HuH-7 (cell line): ENCODE results near the gene SEMA6A.
A peak's percentile ranks its signal among the peaks of the same experiment; 100 is the strongest.

Source experiments
- DNase-seq: peaks from one replicate; pipeline ENCODE4 v3.0.0; 2011; ENCODE audit warnings: low spot score

Gene SEMA6A

GRCh38 chr5:116574367-116575325 is at the start of gene SEMA6A:
TSS of gene SEMA6A (minus strand) at chr5:116574823. CDS start at chr5:116504944, 69,879 bp downstream.
- peak; percentile 81 for DNase-seq

- DNase-seq, result no peak
These were observed 47.9 kb upstream of the SEMA6A start for GRCh38 chr5:116622375-116623050.

DNA sequence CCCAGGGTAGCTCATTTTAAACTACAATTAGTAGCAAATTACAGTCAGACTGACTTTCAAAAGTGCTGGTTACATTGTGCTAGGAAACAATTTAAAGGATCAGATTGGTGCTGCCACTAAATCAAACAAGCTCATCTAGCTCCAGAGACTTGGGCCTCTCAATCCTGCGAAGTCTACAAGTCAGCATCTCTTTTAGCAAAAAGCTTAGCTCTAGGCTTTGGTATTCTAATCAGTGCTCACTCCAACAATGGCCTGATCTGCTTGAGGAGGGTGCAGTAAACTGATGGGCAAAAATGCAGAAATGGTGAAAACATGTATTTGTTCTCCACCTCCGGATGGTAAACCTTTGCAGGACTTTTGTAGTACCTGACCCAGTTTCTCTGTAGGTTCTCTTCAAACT is 47.0 kb upstream of the SEMA6A start:
- no peak for DNase-seq

- DNase-seq, result no peak
These were observed 42.3 kb upstream of the SEMA6A start for GRCh38 chr5:116616876-116617275.

- DNase-seq, result no peak
These were observed 39.9 kb upstream of the SEMA6A start for GRCh38 chr5:116614603-116614920.

- no peak for DNase-seq
These were observed 38.8 kb upstream of the SEMA6A start for GRCh38 chr5:116613445-116613844.

- no peak for DNase-seq
These were observed 37.8 kb upstream of the SEMA6A start for GRCh38 chr5:116612431-116612830.

DNA sequence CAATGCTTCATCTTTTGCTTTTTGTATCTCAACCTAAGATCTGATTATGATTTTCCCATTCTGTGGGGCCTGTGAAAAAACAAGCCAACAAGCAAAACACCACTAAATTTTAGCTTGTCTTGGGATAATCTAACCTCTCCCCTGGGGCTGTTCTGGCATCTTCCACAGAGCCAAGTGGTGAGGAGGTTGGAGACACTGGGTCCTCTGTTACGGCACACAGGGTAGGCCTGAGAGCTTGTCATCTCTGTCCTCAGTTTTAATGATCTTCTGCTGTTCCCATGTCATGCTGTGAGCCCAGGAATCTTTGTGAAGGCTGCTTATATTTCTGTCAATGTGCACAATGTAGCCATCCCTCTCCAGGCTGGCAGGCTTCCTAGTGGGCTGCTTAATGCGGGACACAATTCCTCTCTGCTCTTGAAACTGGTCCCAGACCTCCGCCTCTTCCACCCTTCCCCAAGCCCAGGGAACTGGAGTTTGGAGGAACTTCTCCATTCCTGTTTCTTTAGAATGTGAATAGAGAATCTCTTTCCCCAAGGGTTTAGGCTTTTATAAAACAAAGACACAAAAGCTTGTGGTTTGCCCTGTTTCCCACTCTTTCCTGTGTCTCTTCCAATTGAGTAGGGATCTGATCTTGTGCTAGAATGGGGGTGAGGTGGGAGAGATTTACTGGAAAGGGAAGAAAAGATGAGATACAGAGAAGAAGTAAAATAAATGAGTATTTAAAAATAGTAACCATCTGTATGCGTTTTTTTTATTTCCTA is 30.9 kb upstream of the SEMA6A start:
- no peak for DNase-seq

DNA sequence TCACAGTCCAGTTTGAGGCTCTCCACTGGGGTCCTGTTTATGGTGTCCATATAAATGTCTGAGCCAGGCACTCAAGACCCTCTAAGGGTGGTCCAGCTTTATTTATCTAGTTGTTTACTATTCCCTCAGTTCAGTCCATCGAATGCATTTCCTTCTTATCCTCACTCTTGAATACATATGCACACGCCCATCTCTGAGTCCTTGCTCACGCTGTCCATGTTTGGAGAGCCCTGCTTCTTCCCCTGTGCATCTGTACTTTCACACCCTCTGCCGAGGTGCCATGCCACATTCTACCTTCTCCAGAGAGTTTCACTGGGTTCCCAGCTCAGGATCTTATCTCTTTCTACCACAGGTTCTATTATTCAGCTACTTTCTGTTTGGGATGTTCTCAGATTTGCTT is 30.2 kb upstream of the SEMA6A start:
- DNase-seq, result no peak

DNA sequence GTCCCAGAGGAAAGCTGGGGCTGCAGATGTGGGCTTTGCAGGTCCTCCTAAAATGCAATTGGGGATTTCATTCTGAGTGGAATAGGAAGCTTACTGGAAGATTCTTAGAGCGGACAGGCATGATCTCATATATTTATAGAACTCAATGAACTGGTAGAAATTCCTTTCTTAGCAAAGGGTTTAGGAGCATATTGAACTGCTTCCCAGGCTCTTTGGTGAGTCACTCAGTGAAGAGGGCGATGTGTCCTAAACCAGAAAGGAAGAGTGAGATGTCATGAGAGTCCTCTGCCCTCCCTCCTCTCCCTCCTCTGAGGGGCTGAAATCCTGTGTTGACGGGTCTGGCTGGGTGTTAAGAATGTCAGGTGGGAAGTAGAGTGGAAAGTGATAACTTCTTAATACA is 26.3 kb upstream of the SEMA6A start:
- DNase-seq, result no peak

GRCh38 chr5:116598911-116599310 is 24.3 kb upstream of the SEMA6A start:
- no peak for DNase-seq

DNA sequence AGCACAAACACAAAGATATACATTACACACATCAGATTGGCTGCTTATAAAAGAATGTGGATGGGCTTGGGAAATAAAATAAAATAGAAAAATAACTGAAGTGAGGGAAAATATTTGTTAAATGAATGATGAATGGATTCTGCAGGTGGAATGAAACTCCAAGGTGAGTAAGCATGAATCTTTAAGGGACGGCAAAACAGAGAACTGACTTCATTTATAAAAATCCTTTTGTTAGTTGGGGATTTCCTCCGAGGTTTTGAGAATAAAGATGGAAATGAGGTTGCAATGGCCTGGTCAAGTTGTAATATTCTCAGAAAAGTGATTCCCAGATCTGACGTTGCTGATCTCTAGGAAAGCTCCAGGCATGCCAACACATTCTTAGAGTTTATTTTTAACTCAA is 20.9 kb upstream of the SEMA6A start:
- no peak for DNase-seq

DNA sequence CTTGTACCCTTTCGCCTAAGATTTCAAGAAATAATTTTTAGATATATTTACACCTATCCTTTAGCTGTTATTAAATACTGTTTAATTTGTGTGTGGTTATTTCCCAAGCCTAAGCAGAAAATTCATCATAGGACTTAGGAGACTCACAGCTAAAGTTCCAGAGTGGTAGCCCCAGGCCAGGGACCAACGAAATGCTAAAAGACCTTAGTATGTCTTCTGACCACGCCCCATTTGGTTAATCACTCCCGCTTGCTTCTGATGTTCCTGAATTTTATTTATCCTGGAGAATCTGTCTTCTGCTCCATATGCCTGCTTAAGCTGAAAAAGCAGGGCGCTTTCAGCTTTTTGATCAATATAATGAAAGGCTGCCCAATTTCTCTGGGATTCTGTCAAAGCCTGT is 18.7 kb upstream of the SEMA6A start:
- no peak for DNase-seq

- no peak for DNase-seq
These were observed 10.6 kb upstream of the SEMA6A start for GRCh38 chr5:116585227-116585626.

DNA sequence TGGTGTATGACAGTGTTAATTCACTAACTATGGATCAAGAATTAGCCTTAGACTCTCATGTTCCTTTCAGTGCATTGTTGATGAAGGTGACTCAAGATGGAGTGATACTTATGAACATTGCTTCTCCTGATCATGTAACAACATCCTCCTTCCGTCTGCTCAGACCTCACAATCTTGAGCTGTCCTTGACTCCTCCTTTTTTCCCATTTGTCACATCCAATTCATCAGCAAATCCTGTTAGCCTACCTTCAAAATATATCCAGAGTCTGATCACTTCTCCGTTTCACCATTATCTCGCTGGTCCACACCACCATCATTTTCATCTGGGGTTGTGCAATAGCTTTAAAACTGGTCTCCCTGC is 9.2 kb upstream of the SEMA6A start:
- no peak for DNase-seq

GRCh38 chr5:116583085-116583861 is 8.7 kb upstream of the SEMA6A start:
- no peak for DNase-seq

DNA sequence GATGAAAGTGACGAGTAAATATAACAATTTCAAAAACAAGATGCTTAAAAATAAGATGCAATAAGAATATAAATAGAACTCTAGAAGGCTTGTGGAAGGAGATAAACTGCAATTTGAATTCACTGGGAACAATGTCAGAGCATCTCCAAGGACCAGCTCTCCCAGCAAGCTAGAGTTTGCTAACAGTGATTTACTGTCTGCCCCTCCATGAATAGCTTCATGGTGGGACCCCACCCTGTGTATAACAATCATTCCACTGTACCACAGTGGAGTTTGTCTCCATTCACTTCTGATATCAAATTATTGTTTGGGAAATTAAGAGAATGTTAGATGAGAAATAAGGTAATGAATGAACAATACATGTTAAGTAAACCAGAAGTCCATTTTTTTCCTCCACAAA is 7.3 kb upstream of the SEMA6A start:
- no peak for DNase-seq

DNA sequence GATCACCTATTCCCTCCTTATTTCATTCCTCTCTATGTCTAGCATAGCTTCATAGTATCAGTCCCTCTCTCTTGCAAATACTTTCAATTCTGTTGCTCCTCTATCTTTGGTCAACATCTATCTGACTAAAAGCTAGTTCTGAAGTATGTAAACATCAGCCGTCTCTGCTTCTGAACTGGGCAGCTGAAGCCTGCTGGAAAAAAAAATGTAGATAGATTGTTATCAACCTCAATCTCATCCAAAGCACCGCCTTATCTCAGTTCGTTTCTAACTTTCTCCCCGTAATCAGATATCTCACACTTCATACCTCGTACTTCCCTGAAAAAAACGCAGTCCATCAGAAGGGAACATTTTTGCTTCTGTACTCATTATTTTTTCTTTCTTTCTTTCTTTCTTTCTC is 4.5 kb upstream of the SEMA6A start:
- DNase-seq, result no peak

GRCh38 chr5:116578676-116579075 is 4.1 kb upstream of the SEMA6A start:
- DNase-seq, result no peak

DNA sequence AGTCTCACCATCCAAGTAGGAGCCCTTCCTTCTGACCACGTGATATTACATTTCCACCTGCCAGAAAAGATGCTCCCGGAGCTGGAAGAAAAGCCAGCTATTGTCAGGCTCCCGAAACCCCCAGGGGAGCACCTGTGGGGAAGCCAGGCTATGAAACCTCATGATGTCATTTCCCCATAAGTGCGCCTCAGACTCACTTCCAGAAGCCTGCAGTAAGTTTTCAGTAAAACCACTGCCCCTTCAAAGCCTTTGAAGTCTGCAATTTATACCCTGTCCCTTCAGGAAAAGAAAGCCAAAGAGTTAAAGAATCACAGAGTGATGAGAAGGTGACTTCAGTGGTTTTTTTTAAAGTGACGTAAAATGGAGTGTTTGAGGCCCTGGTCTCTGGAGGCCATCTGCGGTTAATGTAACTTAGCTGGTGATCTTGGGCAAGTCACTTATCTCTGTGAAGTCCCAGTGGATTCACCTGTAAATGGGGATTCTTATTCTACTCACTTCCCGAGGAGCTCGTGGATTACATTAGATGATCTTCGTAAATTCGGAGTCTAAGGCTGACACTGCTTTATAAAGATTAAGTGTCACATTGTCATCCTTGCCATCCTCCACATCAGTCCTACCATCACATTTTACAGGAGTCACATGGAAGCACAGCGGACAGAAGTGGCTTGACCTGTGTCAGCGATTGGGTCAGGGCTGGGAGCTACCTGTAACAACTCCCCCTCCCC is 2.6 kb upstream of the SEMA6A start:
- DNase-seq, result no peak

GRCh38 chr5:116576053-116576713 is 1.6 kb upstream of the SEMA6A start:
- peak; percentile 88 for DNase-seq
